Kidney (tissue), 14 donors: ENCODE data around the gene PHLDB3. TPM values are rescaled to one million over a fixed set of nuclear protein-coding genes. Genes with fewer than 3 reads are reported as not detected.

Experiments
- DNase-seq, 5 donors: peaks; one replicate each; pipeline ENCODE4 v3.0.0-alpha.2; 2013 to 2020
- FAIRE-seq: peaks from 2 replicates; lab custom pipeline; 2012; peaks lifted over from hg19 to GRCh38; lab: Jason Lieb, UNC
- H3K27ac ChIP-seq, 2 donors: one replicate each; pipeline ENCODE4 v1.7.0; 2013; ENCODE audit warnings: low read depth in 2 of 2, low read length in 2 of 2, inconsistent platforms in 1 of 2
- H3K27me3 ChIP-seq: one replicate; pipeline ENCODE4 v1.7.1; 2013; ENCODE audit warnings: low read length, inconsistent platforms; ENCODE audit not compliant: control insufficient read depth, insufficient read depth
- H3K36me3 ChIP-seq, 3 donors: one replicate each; pipeline versions ENCODE4 v1.7.0 to v1.7.1; 2013; ENCODE audit warnings: low read length in 3 of 3, control low read depth in 1 of 3, inconsistent platforms in 1 of 3; ENCODE audit not compliant: insufficient read depth in 3 of 3, control insufficient read depth in 2 of 3
- H3K4me1 ChIP-seq, 3 donors: one replicate each; pipeline versions ENCODE4 v1.7.0 to v1.7.1; 2013; ENCODE audit warnings: low read length in 3 of 3, inconsistent platforms in 1 of 3, low read depth in 1 of 3; ENCODE audit not compliant: control insufficient read depth in 2 of 3, insufficient read depth in 2 of 3
- H3K4me3 ChIP-seq, 3 donors: one replicate each; pipeline versions ENCODE4 v1.7.0 to v1.8.1; 2013; ENCODE audit warnings: low read length in 3 of 3, control low read depth in 1 of 3, inconsistent platforms in 1 of 3
- H3K9ac ChIP-seq, 3 donors: one replicate each; pipeline versions ENCODE4 v1.7.0 to v1.7.1; 2013; ENCODE audit warnings: low read length in 3 of 3, control low read depth in 1 of 3, inconsistent platforms in 1 of 3
- H3K9me3 ChIP-seq, 3 donors: one replicate each; pipeline versions ENCODE4 v1.7.0 to v1.7.1; 2013; ENCODE audit warnings: low read length in 3 of 3, control low read depth in 1 of 3, inconsistent platforms in 1 of 3; ENCODE audit not compliant: control insufficient read depth in 2 of 3, insufficient read depth in 1 of 3
- CTCF ChIP-seq: IDR thresholded peaks from 3 replicates; pipeline ENCODE4 v1.5.1; 2012; ENCODE audit warnings: mild to moderate bottlenecking, moderate library complexity, borderline replicate concordance; ENCODE audit not compliant: insufficient read depth; ENCODE audit errors: extremely low read depth
- intact Hi-C: fragments of 100-400 bp; cut with DNase I; formaldehyde crosslinking; loops from one replicate; pipeline ENCODE4 v1.11.1; 2022
- polyA plus RNA-seq: library from polyadenylated mRNA; stranded (reverse); fragments of 350-450 nt; fragmentation: Illumina TruSeq; extraction: RNeasy Lipid Tissue Mini Kit (QIAGEN cat#74804); gene quantifications from one replicate; pipeline ENCODE4 v1.2.3, GENCODE V29; 2014; ENCODE audit warnings: low read depth, low replicate concordance; ENCODE audit not compliant: insufficient read depth
- total RNA-seq: library from RNA; stranded (reverse); fragmentation: NEBNext Ultra II Directional; extraction: Animal tissue kit (Norgen Biotek cat#: 25700); gene quantifications from one replicate; pipeline ENCODE4 v1.2.1, GENCODE V29; 2021
- donor health status: control.
- donor health status: control.
- donor health status: control.
- donor health status: control.
- donor health status: control.
- donor health status: DM: yes; HTN: yes; CAD: no.
- donor health status: Normal renal cell carcinoma (clear cell type).

PHLDB3 gene
- total and polyA plus RNA-seq, 2 donors from 2014 or later: 8.2 to 10.8 TPM

- H3K4me3 ChIP-seq: no peak overlapping the region
- H3K27me3 ChIP-seq: peaks cover 3% of the 10 kb centered on the region
- H3K9ac ChIP-seq: no peak overlapping the region
- H3K36me3 ChIP-seq: peaks cover 0 to 8% (median 3%) of the 10 kb centered on the region in 3 donors
- DNase-seq (peak in 1 of 5 donors; percentile 64), FAIRE-seq (no peak)
- H3K27ac ChIP-seq: no peak overlapping the region
- TF ChIP-seq CTCF: no peak
- intact Hi-C loops: no loop called here
- H3K4me1 ChIP-seq: peaks cover 0 to 7% (median 0%) of the 10 kb centered on the region in 3 donors
- no peaks in the 10 kb centered on the region for H3K9me3 ChIP-seq
Observed at GRCh38 chr19:43498233-43498842, 6.2 kb downstream of the PHLDB3 start.

- no peak for FAIRE-seq
- Histone ChIP-seq H3K27me3 (no peaks in the 10 kb centered on the region), H3K36me3 (peaks cover 0 to 9% (median 3%) of the 10 kb centered on the region in 3 donors), H3K4me3 (no peak overlapping the region), H3K9ac (no peak overlapping the region), H3K4me1 (peaks cover 0 to 5% (median 0%) of the 10 kb centered on the region in 3 donors), H3K9me3 (no peaks in the 10 kb centered on the region), H3K27ac (no peak overlapping the region)
- DNase-seq: no peak
- no peak for TF ChIP-seq CTCF
- intact Hi-C loops: no loop called here
Observed at GRCh38 chr19:43496960-43497359, 7.6 kb downstream of the PHLDB3 start.

- intact Hi-C loops: no loop called here
Observed at GRCh38 chr19:43495082-43495481, 9.5 kb downstream of the PHLDB3 start.

More at GRCh38 chr19:43495082-43495481, 9.5 kb downstream of the PHLDB3 start:
- no peak overlapping the region for H3K27ac ChIP-seq
- peaks cover 0 to 9% (median 3%) of the 10 kb centered on the region in 3 donors for H3K36me3 ChIP-seq
- FAIRE-seq: no peak
- DNase-seq: no peak
- H3K9me3 ChIP-seq: no peaks in the 10 kb centered on the region
- no peak overlapping the region for H3K9ac ChIP-seq
- H3K27me3 ChIP-seq: no peaks in the 10 kb centered on the region
- TF ChIP-seq CTCF: no peak
- H3K4me3 ChIP-seq: no peak overlapping the region
- H3K4me1 ChIP-seq: peaks cover 0 to 3% (median 0%) of the 10 kb centered on the region in 3 donors
